Body of pancreas (tissue), 4 donors: ENCODE data around the gene PCYOX1L. TPM values are rescaled to one million over a fixed set of nuclear protein-coding genes. Genes with fewer than 3 reads are reported as not detected.

Experiments used
- ATAC-seq: fragments of 150-250 bp; one replicate; pipeline ENCODE4 v1.9.1; 2016
- DNase-seq, 4 donors: peaks; one replicate each; pipeline ENCODE4 v3.0.0-alpha.2; 2019
- H3K27ac ChIP-seq, 4 donors: fragments of 200-600 bp; sonication (generic); 1 replicate in 3 of 4; 2 replicates in 1 of 4; pipeline versions ENCODE4 v1.5.1 to v1.6.1; 2016 to 2019; ENCODE audit warnings: mild to moderate bottlenecking in 1 of 4, mixed read lengths in 1 of 4, moderate library complexity in 1 of 4
- H3K27me3 ChIP-seq, 2 donors: fragments of 200-600 bp; sonication (generic); one replicate each; pipeline ENCODE4 v1.6.0; 2016; ENCODE audit warnings: mild to moderate bottlenecking in 1 of 2
- H3K36me3 ChIP-seq, 2 donors: fragments of 200-600 bp; sonication (generic); replicated peaks in 1 of 2; 2 replicates each; pipeline ENCODE4 v1.5.1; 2016; ENCODE audit warnings: low read depth in 2 of 2; ENCODE audit not compliant: insufficient read depth in 1 of 2
- H3K4me1 ChIP-seq: fragments of 200-600 bp; sonication (generic); one replicate; pipeline ENCODE4 v1.6.0; 2016
- H3K4me3 ChIP-seq, 2 donors: fragments of 200-600 bp; sonication (generic); 1 replicate in 1 of 2; 2 replicates in 1 of 2; pipeline ENCODE4 v1.5.1; 2016 to 2019
- H3K9me3 ChIP-seq, 3 donors: fragments of 200-600 bp; sonication (generic); 1 replicate in 2 of 3; 2 replicates in 1 of 3; pipeline ENCODE4 v1.5.1; 2016
- CTCF ChIP-seq, 7 experiments: fragments of 450-650 bp in 4 of 7; fragments of 200-600 bp in 3 of 7; sonication (generic) in 3 of 7; IDR thresholded peaks; one replicate each; pipeline ENCODE4 v1.5.1; 2016 to 2019; ENCODE audit warnings: antibody characterized with exemption in 7 of 7
- POLR2A ChIP-seq, 3 donors: fragments of 450-650 bp; IDR thresholded peaks; one replicate each; pipeline ENCODE4 v1.6.1; 2016; ENCODE audit warnings: antibody characterized with exemption in 3 of 3, mild to moderate bottlenecking in 2 of 3
- WGBS, 2 donors: methylation state at CpG; one replicate each; pipeline ENCODE4 v1.1.5; 2017; 5-methylcytosine and 5-hydroxymethylcytosine counted together
- intact Hi-C: fragments of 100-400 bp; cut with DNase I; formaldehyde crosslinking; loops from one replicate; pipeline ENCODE4 v1.15.1; 2023
- total RNA-seq, 2 donors: library from RNA; depleted of rRNA; stranded (reverse); fragments of >200 nt; gene quantifications; one replicate each; pipeline ENCODE4 v1.1.0, GENCODE V29; 2016

The PCYOX1L gene
- total RNA-seq, 2 donors from 2014 or later = 3.9 to 5.6 TPM

- no peak overlapping the region for H3K4me3 ChIP-seq
- no peaks in the 10 kb centered on the region for H3K27me3 ChIP-seq
- H3K27ac ChIP-seq = no peak overlapping the region
- no peak for ATAC-seq
- H3K4me1 ChIP-seq = peaks cover 8% of the 10 kb centered on the region
- TF ChIP-seq POLR2A (IDR thresholded peaks at IDR 0.05) (no peak), CTCF (IDR thresholded peaks at IDR 0.05) (no peak)
- intact Hi-C loops = no loop called here
- DNase-seq = no peak
- no peaks in the 10 kb centered on the region for H3K36me3 ChIP-seq
- no peaks in the 10 kb centered on the region for H3K9me3 ChIP-seq
- WGBS, 2 donors = 50 to 55% methylated on average over 6 of the region's 6 CpGs
Observed at GRCh38 chr5:149313151-149313841, 44.5 kb upstream of the PCYOX1L start.

GRCh38 chr5:149314571-149315111 lies 43.2 kb upstream of the PCYOX1L start:
- peaks cover 4% of the 10 kb centered on the region for H3K4me1 ChIP-seq
- TF ChIP-seq CTCF (IDR thresholded peaks at IDR 0.05) = no peak
- TF ChIP-seq POLR2A (IDR thresholded peaks at IDR 0.05) = no peak
- no peaks in the 10 kb centered on the region for H3K27me3 ChIP-seq
- H3K27ac ChIP-seq = no peak overlapping the region
- no peaks in the 10 kb centered on the region for H3K36me3 ChIP-seq
- ATAC-seq (no peak), DNase-seq (no peak)
- no peaks in the 10 kb centered on the region for H3K9me3 ChIP-seq
- no peak overlapping the region for H3K4me3 ChIP-seq
- intact Hi-C loops = no loop called here
- 85 to 98% methylated on average over 4 of the region's 4 CpGs for WGBS, 2 donors

- TF ChIP-seq CTCF (IDR thresholded peaks at IDR 0.05) (no peak), POLR2A (IDR thresholded peaks at IDR 0.05) (no peak)
- H3K27ac ChIP-seq = no peak overlapping the region
- H3K36me3 ChIP-seq = no peaks in the 10 kb centered on the region
- 75 to 79% methylated on average over 4 to 6 of the region's 6 CpGs for WGBS, 2 donors
- no peak for DNase-seq
- no peaks in the 10 kb centered on the region for H3K9me3 ChIP-seq
- no peak for ATAC-seq
- intact Hi-C loops = no loop called here
- H3K27me3 ChIP-seq = no peaks in the 10 kb centered on the region
- H3K4me3 ChIP-seq = no peak overlapping the region
- H3K4me1 ChIP-seq = peaks cover 10% of the 10 kb centered on the region
Observed at GRCh38 chr5:149315753-149316152, 42.1 kb upstream of the PCYOX1L start.

GRCh38 chr5:149317281-149318048 lies 40.4 kb upstream of the PCYOX1L start:
- WGBS, 2 donors = 59 to 71% methylated on average over 10 to 14 of the region's 14 CpGs
- Histone ChIP-seq H3K27ac (no peak overlapping the region), H3K4me3 (no peak overlapping the region), H3K36me3 (no peaks in the 10 kb centered on the region), H3K4me1 (peaks cover 16% of the 10 kb centered on the region), H3K27me3 (no peaks in the 10 kb centered on the region), H3K9me3 (no peaks in the 10 kb centered on the region)
- TF ChIP-seq CTCF (IDR thresholded peaks at IDR 0.05) = peak; percentile 20 to 77 (median 70)
- no peak for TF ChIP-seq POLR2A (IDR thresholded peaks at IDR 0.05)
- peak; percentile 45 for ATAC-seq
- peak in 3 of 4 donors; percentile 32 to 48 (median 34) for DNase-seq
- intact Hi-C loops = no loop called here
